DND-41 (cell line): ENCODE data around the gene ZSWIM6.

ENCODE experiments used
- ATAC-seq: fragments of 200-7000 bp; cut with Tn5 transposase; 3 replicates; pipeline ENCODE4 v1.9.1; 2021; ENCODE audit warnings: low read depth; ENCODE audit not compliant: insufficient read depth
- DNase-seq: peaks from one replicate; pipeline ENCODE4 v3.0.0-alpha.2; 2020
- H2AFZ ChIP-seq: 2 replicates; pipeline ENCODE4 v1.6.0; 2012; ENCODE audit warnings: low read depth, low read length
- H3K27ac ChIP-seq: 2 replicates; pipeline ENCODE4 v1.5.1; 2012; ENCODE audit warnings: low read length, inconsistent platforms
- H3K27me3 ChIP-seq: fragments of 200-600 bp; sonication (generic); 2 replicates; pipeline ENCODE4 v1.6.0; 2012; ENCODE audit warnings: low read length, mild to moderate bottlenecking, inconsistent platforms; ENCODE audit not compliant: insufficient read depth, poor library complexity
- H3K36me3 ChIP-seq: 2 replicates; pipeline ENCODE4 v1.5.1; 2012; ENCODE audit warnings: low read length, inconsistent platforms; ENCODE audit not compliant: insufficient read depth
- H3K4me1 ChIP-seq: 2 replicates; pipeline ENCODE4 v1.5.1; 2012; ENCODE audit warnings: mild to moderate bottlenecking, low read length; ENCODE audit not compliant: insufficient read depth
- H3K4me2 ChIP-seq: 2 replicates; pipeline ENCODE4 v1.6.0; 2012; ENCODE audit warnings: mild to moderate bottlenecking, moderate library complexity, low read length, inconsistent platforms; ENCODE audit not compliant: insufficient read depth
- H3K4me3 ChIP-seq, 2 experiments: fragments of 200-600 bp in 1 of 2; shearing (Covaris generic) in 1 of 2; 2 replicates each; pipeline ENCODE4 v1.5.1; 2012 to 2016; ENCODE audit warnings: inconsistent platforms in 2 of 2, low read length in 2 of 2, mild to moderate bottlenecking in 2 of 2, low read depth in 1 of 2, moderate library complexity in 1 of 2
- H3K79me2 ChIP-seq: 2 replicates; pipeline ENCODE4 v1.6.0; 2012; ENCODE audit warnings: low read length, inconsistent platforms; ENCODE audit not compliant: insufficient read depth
- H3K9ac ChIP-seq: 2 replicates; pipeline ENCODE4 v1.6.0; 2012; ENCODE audit warnings: low read depth, mild to moderate bottlenecking, inconsistent platforms, low read length, moderate library complexity
- H3K9me3 ChIP-seq: 2 replicates; pipeline ENCODE4 v1.5.1; 2012; ENCODE audit warnings: low read length, moderate library complexity, mild to moderate bottlenecking, inconsistent platforms; ENCODE audit not compliant: insufficient read depth, severe bottlenecking
- H4K20me1 ChIP-seq: 2 replicates; pipeline ENCODE4 v1.6.0; 2012; ENCODE audit warnings: low read length; ENCODE audit not compliant: insufficient read depth
- EZH2 ChIP-seq: IDR thresholded peaks from 3 replicates; pipeline ENCODE4 v1.6.1; 2012; ENCODE audit warnings: borderline replicate concordance, low read depth, mild to moderate bottlenecking, moderate library complexity, low read length, inconsistent platforms; ENCODE audit not compliant: severe bottlenecking
- TF ChIP-seq, protein P1 (sequence below): IDR thresholded peaks from 2 replicates; pipeline ENCODE4 v1.5.1; 2012; ENCODE audit warnings: borderline replicate concordance, low read length, moderate library complexity, mild to moderate bottlenecking; ENCODE audit not compliant: poor library complexity, severe bottlenecking; ENCODE audit errors: extremely low read depth

ZSWIM6 gene

DNA sequence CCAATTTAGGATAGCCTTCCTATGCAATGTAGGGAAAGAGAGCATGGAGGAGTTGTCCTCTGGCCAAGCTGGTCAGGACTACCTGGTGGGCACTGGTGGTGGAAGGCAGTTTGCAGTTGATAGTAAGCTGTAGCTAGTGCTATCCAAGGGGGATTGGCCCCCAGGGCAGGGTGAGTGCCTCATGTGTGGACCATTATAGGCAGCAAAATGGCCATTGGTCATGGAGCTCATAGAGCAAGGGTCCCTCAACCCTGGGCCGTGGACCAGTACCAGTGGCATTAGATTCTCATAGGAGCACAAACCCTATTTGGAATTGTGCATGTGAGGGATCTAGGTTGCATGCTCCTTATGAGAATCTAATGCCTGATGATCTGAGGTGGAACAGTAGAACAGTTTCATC, 139.3 kb downstream of the ZSWIM6 start:
- Histone ChIP-seq H3K4me2 (no peak overlapping the region), H3K9ac (no peak overlapping the region), H3K36me3 (no peaks in the 10 kb centered on the region), H3K4me3 (no peak overlapping the region), H2AFZ (no peak overlapping the region), H3K4me1 (no peaks in the 10 kb centered on the region), H3K27ac (no peak overlapping the region), H3K9me3 (no peaks in the 10 kb centered on the region), H3K27me3 (no peaks in the 10 kb centered on the region), H4K20me1 (no peaks in the 10 kb centered on the region), H3K79me2 (no peaks in the 10 kb centered on the region)
- TF ChIP-seq EZH2 = no peak
- TF ChIP-seq, protein P1, sequence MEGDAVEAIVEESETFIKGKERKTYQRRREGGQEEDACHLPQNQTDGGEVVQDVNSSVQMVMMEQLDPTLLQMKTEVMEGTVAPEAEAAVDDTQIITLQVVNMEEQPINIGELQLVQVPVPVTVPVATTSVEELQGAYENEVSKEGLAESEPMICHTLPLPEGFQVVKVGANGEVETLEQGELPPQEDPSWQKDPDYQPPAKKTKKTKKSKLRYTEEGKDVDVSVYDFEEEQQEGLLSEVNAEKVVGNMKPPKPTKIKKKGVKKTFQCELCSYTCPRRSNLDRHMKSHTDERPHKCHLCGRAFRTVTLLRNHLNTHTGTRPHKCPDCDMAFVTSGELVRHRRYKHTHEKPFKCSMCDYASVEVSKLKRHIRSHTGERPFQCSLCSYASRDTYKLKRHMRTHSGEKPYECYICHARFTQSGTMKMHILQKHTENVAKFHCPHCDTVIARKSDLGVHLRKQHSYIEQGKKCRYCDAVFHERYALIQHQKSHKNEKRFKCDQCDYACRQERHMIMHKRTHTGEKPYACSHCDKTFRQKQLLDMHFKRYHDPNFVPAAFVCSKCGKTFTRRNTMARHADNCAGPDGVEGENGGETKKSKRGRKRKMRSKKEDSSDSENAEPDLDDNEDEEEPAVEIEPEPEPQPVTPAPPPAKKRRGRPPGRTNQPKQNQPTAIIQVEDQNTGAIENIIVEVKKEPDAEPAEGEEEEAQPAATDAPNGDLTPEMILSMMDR = no peak
- ATAC-seq (no peak), DNase-seq (no peak)

DNA sequence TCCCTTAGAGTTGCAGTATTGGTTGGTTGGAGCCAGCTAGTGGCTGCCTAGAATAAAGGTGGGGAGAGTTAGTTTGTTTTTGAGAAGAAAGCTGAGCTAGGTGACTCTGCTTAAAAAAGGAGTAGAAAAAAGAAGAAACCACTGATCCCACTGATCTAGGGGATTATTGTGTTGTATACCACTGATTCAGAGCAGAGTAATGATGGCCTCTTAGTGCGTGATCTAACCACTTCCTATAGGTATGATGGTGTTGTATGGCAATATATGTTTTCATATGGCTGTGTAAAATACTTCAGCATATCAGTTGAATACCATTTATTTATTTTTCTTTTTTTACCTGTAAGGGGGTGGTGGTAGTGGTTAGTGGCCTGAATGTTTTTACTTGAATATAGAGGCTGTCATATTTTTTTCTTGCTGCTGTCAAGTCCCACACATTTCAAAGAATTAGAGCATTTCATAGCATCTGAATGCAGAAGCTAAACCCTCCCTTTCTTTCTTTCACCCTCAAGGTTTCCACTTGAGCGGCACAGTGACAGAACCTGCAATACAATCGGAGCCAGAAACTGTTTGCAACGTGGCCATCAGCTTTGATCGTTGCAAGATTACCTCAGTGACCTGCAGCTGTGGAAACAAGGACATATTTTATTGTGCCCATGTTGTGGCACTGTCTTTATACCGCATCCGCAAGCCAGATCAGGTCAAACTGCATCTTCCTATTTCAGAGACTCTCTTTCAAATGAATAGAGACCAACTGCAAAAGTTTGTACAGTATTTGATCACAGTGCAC, 140.3 kb downstream of the ZSWIM6 start:
- no peaks in the 10 kb centered on the region for H3K4me1 ChIP-seq
- no peaks in the 10 kb centered on the region for H3K36me3 ChIP-seq
- H4K20me1 ChIP-seq = no peaks in the 10 kb centered on the region
- no peak overlapping the region for H3K9ac ChIP-seq
- H3K4me3 ChIP-seq = no peak overlapping the region
- H3K27ac ChIP-seq = no peak overlapping the region
- no peaks in the 10 kb centered on the region for H3K9me3 ChIP-seq
- ATAC-seq (peak; percentile 45; the same call in 1 of the 3 replicates), DNase-seq (no peak)
- no peak for TF ChIP-seq EZH2
- TF ChIP-seq, protein P1 = no peak
- H2AFZ ChIP-seq = no peak overlapping the region
- H3K27me3 ChIP-seq = no peaks in the 10 kb centered on the region
- H3K79me2 ChIP-seq = no peaks in the 10 kb centered on the region
- no peak overlapping the region for H3K4me2 ChIP-seq

GRCh38 chr5:61474746-61475145, 142.7 kb downstream of the ZSWIM6 start:
- no peak for DNase-seq
- Histone ChIP-seq H3K9ac (no peak overlapping the region), H3K4me2 (no peak overlapping the region), H3K9me3 (no peaks in the 10 kb centered on the region), H3K4me3 (no peak overlapping the region), H2AFZ (no peak overlapping the region), H4K20me1 (no peaks in the 10 kb centered on the region), H3K27me3 (no peaks in the 10 kb centered on the region), H3K27ac (no peak overlapping the region), H3K79me2 (no peaks in the 10 kb centered on the region), H3K4me1 (no peaks in the 10 kb centered on the region), H3K36me3 (no peaks in the 10 kb centered on the region)
- TF ChIP-seq, protein P1 = no peak
- TF ChIP-seq EZH2 = no peak
- ATAC-seq = no peak

GRCh38 chr5:61477788-61478187, 145.7 kb downstream of the ZSWIM6 start:
- H3K79me2 ChIP-seq = no peaks in the 10 kb centered on the region
- H3K36me3 ChIP-seq = no peaks in the 10 kb centered on the region
- H3K4me3 ChIP-seq = no peak overlapping the region
- no peak overlapping the region for H3K4me2 ChIP-seq
- no peak for TF ChIP-seq EZH2
- TF ChIP-seq, protein P1 = no peak
- no peaks in the 10 kb centered on the region for H3K9me3 ChIP-seq
- no peak overlapping the region for H2AFZ ChIP-seq
- no peak overlapping the region for H3K9ac ChIP-seq
- H3K27ac ChIP-seq = no peak overlapping the region
- H3K27me3 ChIP-seq = no peaks in the 10 kb centered on the region
- no peaks in the 10 kb centered on the region for H4K20me1 ChIP-seq
- ATAC-seq = no peak
- no peak for DNase-seq
- H3K4me1 ChIP-seq = no peaks in the 10 kb centered on the region
